Kidney (tissue), 14 donors: Measurements from ENCODE around the gene FAM174A. TPM values are rescaled to one million over a fixed set of nuclear protein-coding genes. Genes with fewer than 3 reads are reported as not detected.

Experiments
- DNase-seq, 5 donors: peaks; one replicate each; pipeline ENCODE4 v3.0.0-alpha.2; 2013 to 2020
- FAIRE-seq: peaks from 2 replicates; lab custom pipeline; 2012; peaks lifted over from hg19 to GRCh38; lab: Jason Lieb, UNC
- H3K27ac ChIP-seq, 2 donors: one replicate each; pipeline ENCODE4 v1.7.0; 2013; ENCODE audit warnings: low read depth in 2 of 2, low read length in 2 of 2, inconsistent platforms in 1 of 2
- H3K27me3 ChIP-seq: one replicate; pipeline ENCODE4 v1.7.1; 2013; ENCODE audit warnings: low read length, inconsistent platforms; ENCODE audit not compliant: control insufficient read depth, insufficient read depth
- H3K36me3 ChIP-seq, 3 donors: one replicate each; pipeline versions ENCODE4 v1.7.0 to v1.7.1; 2013; ENCODE audit warnings: low read length in 3 of 3, control low read depth in 1 of 3, inconsistent platforms in 1 of 3; ENCODE audit not compliant: insufficient read depth in 3 of 3, control insufficient read depth in 2 of 3
- H3K4me1 ChIP-seq, 3 donors: one replicate each; pipeline versions ENCODE4 v1.7.0 to v1.7.1; 2013; ENCODE audit warnings: low read length in 3 of 3, inconsistent platforms in 1 of 3, low read depth in 1 of 3; ENCODE audit not compliant: control insufficient read depth in 2 of 3, insufficient read depth in 2 of 3
- H3K4me3 ChIP-seq, 3 donors: one replicate each; pipeline versions ENCODE4 v1.7.0 to v1.8.1; 2013; ENCODE audit warnings: low read length in 3 of 3, control low read depth in 1 of 3, inconsistent platforms in 1 of 3
- H3K9ac ChIP-seq, 3 donors: one replicate each; pipeline versions ENCODE4 v1.7.0 to v1.7.1; 2013; ENCODE audit warnings: low read length in 3 of 3, control low read depth in 1 of 3, inconsistent platforms in 1 of 3
- H3K9me3 ChIP-seq, 3 donors: one replicate each; pipeline versions ENCODE4 v1.7.0 to v1.7.1; 2013; ENCODE audit warnings: low read length in 3 of 3, control low read depth in 1 of 3, inconsistent platforms in 1 of 3; ENCODE audit not compliant: control insufficient read depth in 2 of 3, insufficient read depth in 1 of 3
- CTCF ChIP-seq: IDR thresholded peaks from 3 replicates; pipeline ENCODE4 v1.5.1; 2012; ENCODE audit warnings: mild to moderate bottlenecking, moderate library complexity, borderline replicate concordance; ENCODE audit not compliant: insufficient read depth; ENCODE audit errors: extremely low read depth
- intact Hi-C: fragments of 100-400 bp; cut with DNase I; formaldehyde crosslinking; loops from one replicate; pipeline ENCODE4 v1.11.1; 2022
- polyA plus RNA-seq: library from polyadenylated mRNA; stranded (reverse); fragments of 350-450 nt; fragmentation: Illumina TruSeq; extraction: RNeasy Lipid Tissue Mini Kit (QIAGEN cat#74804); gene quantifications from one replicate; pipeline ENCODE4 v1.2.3, GENCODE V29; 2014; ENCODE audit warnings: low read depth, low replicate concordance; ENCODE audit not compliant: insufficient read depth
- total RNA-seq: library from RNA; stranded (reverse); fragmentation: NEBNext Ultra II Directional; extraction: Animal tissue kit (Norgen Biotek cat#: 25700); gene quantifications from one replicate; pipeline ENCODE4 v1.2.1, GENCODE V29; 2021
- donor health status: control.
- donor health status: control.
- donor health status: control.
- donor health status: control.
- donor health status: control.
- donor health status: DM: yes; HTN: yes; CAD: no.
- donor health status: Normal renal cell carcinoma (clear cell type).

Gene FAM174A
- total and polyA plus RNA-seq, 2 donors from 2014 or later: 21.1 to 29.5 TPM

GRCh38 chr5:100560860-100561259, 25.7 kb downstream of the FAM174A start:
- Histone ChIP-seq H3K4me1 (no peaks in the 10 kb centered on the region), H3K27ac (no peak overlapping the region), H3K36me3 (peaks cover 0 to 7% (median 0%) of the 10 kb centered on the region in 3 donors), H3K4me3 (no peak overlapping the region), H3K9me3 (no peaks in the 10 kb centered on the region), H3K9ac (no peak overlapping the region), H3K27me3 (no peaks in the 10 kb centered on the region)
- TF ChIP-seq CTCF: no peak
- DNase-seq: no peak
- intact Hi-C loops: no loop called here
- FAIRE-seq: no peak

GRCh38 chr5:100562821-100563220, 27.6 kb downstream of the FAM174A start:
- no peak for DNase-seq
- Histone ChIP-seq H3K36me3 (peaks cover 0 to 7% (median 0%) of the 10 kb centered on the region in 3 donors), H3K27ac (no peak overlapping the region), H3K4me3 (no peak overlapping the region), H3K9ac (no peak overlapping the region), H3K9me3 (no peaks in the 10 kb centered on the region), H3K4me1 (no peaks in the 10 kb centered on the region), H3K27me3 (no peaks in the 10 kb centered on the region)
- no peak for FAIRE-seq
- no peak for TF ChIP-seq CTCF
- intact Hi-C loops: no loop called here

GRCh38 chr5:100566382-100567141, 31.4 kb downstream of the FAM174A start:
- Histone ChIP-seq H3K4me3 (no peak overlapping the region), H3K4me1 (no peaks in the 10 kb centered on the region), H3K27me3 (no peaks in the 10 kb centered on the region), H3K9me3 (no peaks in the 10 kb centered on the region), H3K36me3 (peaks cover 0 to 7% (median 0%) of the 10 kb centered on the region in 3 donors), H3K27ac (no peak overlapping the region), H3K9ac (no peak overlapping the region)
- DNase-seq (no peak), FAIRE-seq (no peak)
- intact Hi-C loops: no loop called here
- no peak for TF ChIP-seq CTCF

GRCh38 chr5:100574716-100575115, 39.5 kb downstream of the FAM174A start:
- Histone ChIP-seq H3K9ac (no peak overlapping the region), H3K36me3 (no peaks in the 10 kb centered on the region), H3K4me3 (no peak overlapping the region), H3K27me3 (no peaks in the 10 kb centered on the region), H3K27ac (no peak overlapping the region), H3K9me3 (no peaks in the 10 kb centered on the region), H3K4me1 (no peaks in the 10 kb centered on the region)
- intact Hi-C loops: no loop called here
- FAIRE-seq (no peak), DNase-seq (no peak)
- TF ChIP-seq CTCF: no peak
